ENCODE measurements around the gene SUPT3H. TPM values are rescaled to one million over a fixed set of nuclear protein-coding genes. Genes with fewer than 3 reads are reported as not detected.
A peak's percentile ranks its signal among the peaks of the same experiment; 100 is the strongest.

Gene SUPT3H
- total and polyA plus RNA-seq, 12 donors: 10.0 to 56.2 (median 16.6) TPM

DNA sequence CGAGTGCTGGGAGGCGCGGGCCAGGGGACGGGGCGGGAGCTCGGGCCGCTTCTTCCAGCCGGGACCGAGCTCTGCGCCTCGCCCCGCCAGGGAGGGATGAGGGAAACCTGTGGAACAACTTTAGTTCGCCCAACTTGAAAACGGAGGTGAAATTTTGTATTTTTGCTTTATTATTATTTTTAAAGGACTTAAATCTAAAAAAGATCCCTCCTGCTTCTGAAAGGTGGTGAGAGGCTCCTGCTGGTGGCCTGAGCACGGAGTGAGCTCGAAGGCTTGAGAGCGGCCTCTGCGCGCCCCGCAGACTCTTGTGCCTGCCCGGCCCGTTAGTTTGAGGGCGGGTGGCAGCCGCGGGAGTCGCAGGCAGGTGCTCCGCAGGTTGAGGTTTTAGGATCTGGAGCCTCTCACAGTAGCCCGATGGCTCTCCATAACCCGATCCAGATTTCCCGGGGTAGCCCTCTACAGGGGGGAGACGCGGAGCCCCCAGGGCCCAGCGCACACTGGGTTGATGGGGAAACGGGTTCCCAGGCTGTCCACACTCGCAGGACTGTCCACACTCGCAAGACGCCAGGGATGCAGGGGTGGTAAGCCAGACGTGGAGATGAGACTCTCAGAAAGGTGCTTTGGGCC lies 46.2 kb upstream of the SUPT3H start:
- Histone ChIP-seq H3K4me3 (peak overlapping the region in 2 of 4 donors; percentile 53 to 66), H3K36me3 (replicated peaks in 1 of 2) (no peaks in the 10 kb centered on the region), H3K9me3 (replicated peaks in 1 of 3) (no peaks in the 10 kb centered on the region), H3K27ac (peak overlapping the region in 3 of 5 donors; percentile 41 to 76 (median 67)), H3K4me1 (replicated peaks in 1 of 2) (peaks cover 16 to 28% of the 10 kb centered on the region in 2 donors), H3K27me3 (peaks cover 42% of the 10 kb centered on the region)
- TF ChIP-seq POLR2A (IDR thresholded peaks at IDR 0.05): no peak
- TF ChIP-seq, protein P1, sequence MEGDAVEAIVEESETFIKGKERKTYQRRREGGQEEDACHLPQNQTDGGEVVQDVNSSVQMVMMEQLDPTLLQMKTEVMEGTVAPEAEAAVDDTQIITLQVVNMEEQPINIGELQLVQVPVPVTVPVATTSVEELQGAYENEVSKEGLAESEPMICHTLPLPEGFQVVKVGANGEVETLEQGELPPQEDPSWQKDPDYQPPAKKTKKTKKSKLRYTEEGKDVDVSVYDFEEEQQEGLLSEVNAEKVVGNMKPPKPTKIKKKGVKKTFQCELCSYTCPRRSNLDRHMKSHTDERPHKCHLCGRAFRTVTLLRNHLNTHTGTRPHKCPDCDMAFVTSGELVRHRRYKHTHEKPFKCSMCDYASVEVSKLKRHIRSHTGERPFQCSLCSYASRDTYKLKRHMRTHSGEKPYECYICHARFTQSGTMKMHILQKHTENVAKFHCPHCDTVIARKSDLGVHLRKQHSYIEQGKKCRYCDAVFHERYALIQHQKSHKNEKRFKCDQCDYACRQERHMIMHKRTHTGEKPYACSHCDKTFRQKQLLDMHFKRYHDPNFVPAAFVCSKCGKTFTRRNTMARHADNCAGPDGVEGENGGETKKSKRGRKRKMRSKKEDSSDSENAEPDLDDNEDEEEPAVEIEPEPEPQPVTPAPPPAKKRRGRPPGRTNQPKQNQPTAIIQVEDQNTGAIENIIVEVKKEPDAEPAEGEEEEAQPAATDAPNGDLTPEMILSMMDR (IDR thresholded peaks at IDR 0.05): no peak
- intact Hi-C loops (cut with DNase I): loop anchor here in 1 of 2 donors (10.0 kb wide), 1 partner anchor 769 kb away; no protein-coding TSS in a partner anchor
- no peak for DNase-seq
- WGBS, 4 donors: 22 to 27% (median 24%) methylated on average over 15 to 38 of the region's 38 CpGs

DNA sequence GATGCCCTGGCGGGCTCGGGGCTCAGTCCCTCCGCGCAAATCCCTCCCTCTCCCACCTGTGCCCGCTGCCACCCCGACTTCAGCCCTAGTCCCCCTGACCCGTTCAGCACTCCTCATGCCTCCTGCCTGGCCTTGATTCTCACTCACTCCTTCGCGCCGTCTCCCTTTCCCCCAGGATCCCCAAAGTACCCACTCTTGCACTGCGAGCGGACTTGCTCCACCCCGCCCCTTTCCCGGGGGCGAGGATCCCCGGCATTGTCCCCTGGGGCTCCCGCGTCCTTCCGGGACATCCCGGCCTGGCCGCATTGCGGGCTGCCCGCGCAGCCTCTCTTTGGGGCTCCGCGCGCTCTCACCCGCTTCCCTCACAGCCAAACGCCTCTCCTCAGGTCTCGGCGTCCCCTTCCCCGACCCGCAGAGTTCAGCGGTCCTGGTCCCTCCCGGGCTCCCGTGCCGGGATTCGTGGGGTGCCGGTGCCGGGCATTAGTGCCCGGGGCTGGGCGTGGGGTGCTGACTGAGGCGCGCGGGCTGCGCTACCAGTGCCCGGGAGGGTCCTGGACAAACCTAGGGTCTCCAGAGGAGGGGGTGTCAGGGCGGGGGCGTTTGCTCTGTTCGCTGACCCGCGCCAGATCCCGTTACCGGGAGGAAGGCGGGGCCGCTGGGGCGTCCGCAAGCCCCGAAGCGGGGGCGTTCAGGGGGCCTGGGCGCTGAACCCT lies 45.5 kb upstream of the SUPT3H start:
- TF ChIP-seq POLR2A (IDR thresholded peaks at IDR 0.05): peak in 1 of 2 donors; percentile 15
- TF ChIP-seq, protein P1 (IDR thresholded peaks at IDR 0.05): no peak
- Histone ChIP-seq H3K27me3 (peaks cover 49% of the 10 kb centered on the region), H3K4me1 (replicated peaks in 1 of 2) (peaks cover 16 to 28% of the 10 kb centered on the region in 2 donors), H3K4me3 (peak overlapping the region in 2 of 4 donors; percentile 53 to 66), H3K9me3 (replicated peaks in 1 of 3) (no peaks in the 10 kb centered on the region), H3K36me3 (replicated peaks in 1 of 2) (no peaks in the 10 kb centered on the region), H3K27ac (peak overlapping the region in 4 of 5 donors; percentile 20 to 76 (median 54))
- intact Hi-C loops (cut with DNase I): loop anchor here in 1 of 2 donors (10.0 kb wide), 1 partner anchor 768 kb away; no protein-coding TSS in a partner anchor
- DNase-seq: peak in 1 of 7 donors; percentile 16
- 0 to 3% (median 2%) methylated on average over 25 to 62 of the region's 62 CpGs for WGBS, 4 donors

DNA sequence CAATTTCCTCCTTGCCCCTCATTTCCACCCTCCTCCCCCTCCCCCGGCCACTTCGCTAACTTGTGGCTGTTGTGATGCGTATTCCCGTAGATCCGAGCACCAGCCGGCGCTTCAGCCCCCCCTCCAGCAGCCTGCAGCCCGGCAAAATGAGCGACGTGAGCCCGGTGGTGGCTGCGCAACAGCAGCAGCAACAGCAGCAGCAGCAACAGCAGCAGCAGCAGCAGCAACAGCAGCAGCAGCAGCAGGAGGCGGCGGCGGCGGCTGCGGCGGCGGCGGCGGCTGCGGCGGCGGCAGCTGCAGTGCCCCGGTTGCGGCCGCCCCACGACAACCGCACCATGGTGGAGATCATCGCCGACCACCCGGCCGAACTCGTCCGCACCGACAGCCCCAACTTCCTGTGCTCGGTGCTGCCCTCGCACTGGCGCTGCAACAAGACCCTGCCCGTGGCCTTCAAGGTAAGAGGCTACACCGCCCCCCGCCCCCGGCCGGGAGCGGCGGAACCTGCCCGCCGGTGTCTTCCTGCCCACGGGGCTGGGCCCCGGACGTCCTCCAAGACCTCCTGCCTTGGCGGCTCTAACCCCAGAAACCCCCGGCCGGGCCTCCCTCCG lies 44.9 kb upstream of the SUPT3H start:
- no peaks in the 10 kb centered on the region for H3K36me3 ChIP-seq (replicated peaks in 1 of 2)
- intact Hi-C loops (cut with DNase I): loop anchor here in 1 of 2 donors (10.0 kb wide), 1 partner anchor 768 kb away; no protein-coding TSS in a partner anchor
- H3K9me3 ChIP-seq (replicated peaks in 1 of 3): no peaks in the 10 kb centered on the region
- H3K4me1 ChIP-seq (replicated peaks in 1 of 2): peaks cover 16 to 28% of the 10 kb centered on the region in 2 donors
- WGBS, 4 donors: 0 to 1% (median 1%) methylated on average over 13 to 55 of the region's 55 CpGs
- TF ChIP-seq POLR2A (IDR thresholded peaks at IDR 0.05): no peak
- TF ChIP-seq, protein P1 (IDR thresholded peaks at IDR 0.05): no peak
- DNase-seq: peak in 5 of 7 donors; percentile 20 to 57 (median 29)
- H3K4me3 ChIP-seq: peak overlapping the region in 2 of 4 donors; percentile 53 to 66
- H3K27ac ChIP-seq: peak overlapping the region in 4 of 5 donors; percentile 20 to 76 (median 54)
- peaks cover 52% of the 10 kb centered on the region for H3K27me3 ChIP-seq
